ENCODE measurements around the gene CENPA. TPM values are rescaled to one million over a fixed set of nuclear protein-coding genes. Genes with fewer than 3 reads are reported as not detected.
"Not testable (repeated sequence)": the region's sequence is repeated elsewhere in the genome, so short reads cannot be mapped to it uniquely, and the experiment has no call there.

The CENPA gene
- polyA plus RNA-seq, 3 donors from 2014 or later: 0.62 to 0.68 TPM; not detected in 1

DNA sequence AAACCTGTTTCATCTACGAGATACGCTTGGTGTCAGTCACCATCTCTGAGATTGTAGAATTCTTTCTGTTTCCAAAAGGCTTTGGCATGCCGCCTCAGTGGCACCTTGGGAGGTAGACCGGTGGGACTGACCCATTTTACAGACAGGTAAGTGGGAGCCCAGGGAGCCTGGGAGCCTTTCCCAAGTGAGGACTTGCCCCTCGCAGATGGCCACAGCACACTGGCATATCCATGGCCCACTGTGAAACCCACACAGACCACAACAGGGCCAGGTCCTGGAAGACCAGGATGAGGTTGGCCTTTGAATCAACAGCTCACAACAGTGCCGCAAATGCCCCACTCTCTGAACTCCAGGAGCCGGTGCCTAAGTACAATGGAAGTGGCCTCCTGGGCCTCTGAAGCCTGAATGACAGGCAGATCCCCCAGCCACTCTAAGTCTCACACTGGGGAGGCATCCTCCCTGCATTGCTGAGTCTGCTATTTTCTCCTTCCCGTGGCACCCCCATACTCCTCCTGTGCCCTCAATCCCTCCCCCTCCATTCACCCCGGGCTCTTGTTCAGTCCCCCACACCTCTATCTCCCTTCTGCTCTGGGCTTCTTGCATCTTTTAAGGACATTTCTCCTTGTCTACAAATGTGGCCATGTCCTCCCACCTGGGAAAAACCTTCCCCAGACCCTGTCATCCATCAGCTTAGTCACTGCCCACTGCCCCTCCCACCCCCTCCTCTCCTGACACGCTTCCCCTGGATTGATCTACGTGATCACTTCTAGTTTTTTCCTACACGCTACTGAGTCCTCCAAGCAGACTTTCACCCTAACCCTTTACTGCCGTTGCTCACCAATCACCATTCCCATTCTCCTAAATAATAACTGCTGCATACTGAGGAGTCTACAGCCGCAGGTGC is 26.2 kb downstream of the CENPA start:
- H3K27me3 Mint-ChIP-seq (ENCODE audit: low read depth in 3 of 3): peaks cover 8 to 15% (median 12%) of the 10 kb centered on the region in 3 donors
- no peak overlapping the region for H3K4me3 Mint-ChIP-seq
- H3K36me3 Mint-ChIP-seq: peaks cover 0 to 3% (median 0%) of the 10 kb centered on the region in 3 donors
- no peak for DNase-seq
- no peaks in the 10 kb centered on the region for H3K4me1 Mint-ChIP-seq
- no peak overlapping the region for H3K27ac Mint-ChIP-seq
- peaks cover 0 to 1% (median 0%) of the 10 kb centered on the region in 6 donors for H3K9me3 Mint-ChIP-seq

DNA sequence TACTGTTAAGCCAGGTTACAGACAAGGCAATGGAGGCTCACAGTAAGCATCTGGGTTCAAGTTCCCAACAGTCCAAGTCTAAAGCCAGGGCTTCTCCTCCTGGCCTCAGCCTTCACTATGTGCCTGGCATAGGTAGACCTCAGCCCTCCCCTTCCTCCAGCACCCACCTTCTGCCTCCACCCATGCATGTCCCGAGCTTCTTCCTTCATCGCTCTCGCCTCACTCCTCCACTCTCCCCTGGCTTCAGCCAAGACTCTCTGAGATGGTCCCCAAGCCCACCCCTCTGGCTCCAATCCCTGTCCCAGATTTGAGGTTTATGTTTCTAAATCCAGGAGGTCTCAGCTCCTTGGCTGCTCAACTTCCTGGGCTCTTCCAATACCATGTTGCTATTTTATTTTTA is 26.9 kb downstream of the CENPA start:
- no peaks in the 10 kb centered on the region for H3K4me1 Mint-ChIP-seq
- peaks cover 0 to 3% (median 0%) of the 10 kb centered on the region in 3 donors for H3K36me3 Mint-ChIP-seq
- peaks cover 9 to 16% (median 12%) of the 10 kb centered on the region in 3 donors for H3K27me3 Mint-ChIP-seq (ENCODE audit: low read depth in 3 of 3)
- H3K9me3 Mint-ChIP-seq: peaks cover 0 to 1% (median 0%) of the 10 kb centered on the region in 6 donors
- DNase-seq: no peak
- H3K4me3 Mint-ChIP-seq: no peak overlapping the region
- no peak overlapping the region for H3K27ac Mint-ChIP-seq

DNA sequence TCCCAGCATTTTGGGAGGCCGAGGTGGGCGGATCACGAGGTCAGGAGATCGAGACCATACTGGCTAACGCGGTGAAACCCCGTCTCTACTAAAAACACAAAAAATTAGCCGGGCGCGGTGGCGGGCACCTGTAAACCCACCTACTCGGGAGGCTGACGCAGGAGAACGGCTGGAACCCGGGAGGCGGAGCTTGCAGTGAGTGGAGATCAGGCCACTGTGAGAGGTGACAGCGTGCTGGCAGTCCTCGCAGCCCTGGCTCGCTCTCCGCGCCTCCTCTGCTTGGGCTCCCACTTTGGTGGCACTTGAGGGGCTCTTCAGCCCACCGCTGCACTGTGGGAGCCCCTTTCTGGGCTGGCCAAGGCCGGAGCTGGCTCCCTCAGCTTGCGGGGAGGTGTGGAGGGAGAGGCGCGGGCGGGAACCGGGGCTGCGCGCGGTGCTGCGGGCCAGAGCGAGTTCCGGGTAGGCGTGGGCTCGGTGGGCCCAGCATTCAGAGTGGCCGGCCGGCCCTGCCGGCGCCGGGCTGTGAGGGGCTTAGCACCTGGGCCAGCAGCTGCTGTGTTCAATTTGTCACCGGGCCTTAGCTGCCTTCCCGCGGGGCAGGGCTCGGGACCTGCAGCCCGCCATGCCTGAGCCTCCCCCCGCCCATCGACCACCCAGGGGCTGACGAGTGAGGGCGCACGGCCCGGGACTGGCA is 28.4 kb downstream of the CENPA start:
- H3K27me3 Mint-ChIP-seq (ENCODE audit: low read depth in 3 of 3): peaks cover 11 to 18% (median 13%) of the 10 kb centered on the region in 3 donors
- not testable (repeated sequence) for H3K27ac Mint-ChIP-seq, DNase-seq, H3K9me3 Mint-ChIP-seq, H3K4me1 Mint-ChIP-seq, H3K36me3 Mint-ChIP-seq, H3K4me3 Mint-ChIP-seq

DNA sequence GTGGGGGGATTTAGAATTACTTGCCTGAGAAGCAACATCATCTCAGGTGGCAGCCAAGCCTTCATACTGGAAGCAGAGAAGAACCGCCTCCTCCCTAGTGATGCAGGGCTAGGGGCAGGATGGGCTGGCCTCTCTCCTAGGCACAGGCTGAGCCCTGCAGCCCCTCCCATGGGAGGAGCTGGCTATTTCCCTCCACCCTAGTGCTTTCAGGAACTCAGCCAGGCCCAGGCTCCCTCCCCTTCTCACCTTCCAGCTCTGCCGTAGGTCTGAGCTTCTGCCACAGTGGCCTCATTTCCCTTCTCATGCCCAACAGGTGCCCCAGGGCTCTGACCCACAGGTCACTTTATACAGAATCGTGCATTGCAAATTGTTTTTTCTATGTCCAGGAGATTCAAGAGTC is 31.0 kb downstream of the CENPA start:
- Mint-ChIP-seq H3K27ac (no peak overlapping the region), H3K9me3 (peaks cover 0 to 1% (median 0%) of the 10 kb centered on the region in 6 donors), H3K36me3 (no peaks in the 10 kb centered on the region), H3K4me3 (no peak overlapping the region), H3K27me3 (ENCODE audit: low read depth in 3 of 3) (peaks cover 8 to 21% (median 17%) of the 10 kb centered on the region in 3 donors), H3K4me1 (no peaks in the 10 kb centered on the region)
- DNase-seq: no peak

DNA sequence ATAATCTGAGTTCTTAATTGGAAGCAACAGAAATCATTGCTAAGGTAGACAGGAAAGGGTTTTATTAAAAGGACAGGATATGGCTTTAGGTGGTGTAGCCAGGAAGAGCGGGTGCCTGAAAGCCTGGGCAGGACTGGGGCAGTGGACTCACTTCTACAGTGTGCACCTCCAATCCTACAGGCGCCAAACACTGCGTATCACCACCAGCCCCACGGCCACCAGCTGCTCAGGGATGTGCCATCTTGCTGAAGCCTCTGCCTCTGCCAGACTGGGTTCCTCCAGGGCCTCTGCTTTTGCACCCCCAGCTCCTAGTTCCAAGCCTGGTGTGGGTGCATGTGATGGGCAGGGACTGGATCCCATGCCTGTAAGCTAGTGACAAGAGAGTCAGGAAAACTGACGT is 32.4 kb downstream of the CENPA start:
- H3K4me1 Mint-ChIP-seq: no peaks in the 10 kb centered on the region
- H3K27ac Mint-ChIP-seq: no peak overlapping the region
- H3K27me3 Mint-ChIP-seq (ENCODE audit: low read depth in 3 of 3): peaks cover 4 to 21% (median 14%) of the 10 kb centered on the region in 3 donors
- H3K4me3 Mint-ChIP-seq: no peak overlapping the region
- DNase-seq: no peak
- peaks cover 0 to 1% (median 0%) of the 10 kb centered on the region in 6 donors for H3K9me3 Mint-ChIP-seq
- no peaks in the 10 kb centered on the region for H3K36me3 Mint-ChIP-seq

DNA sequence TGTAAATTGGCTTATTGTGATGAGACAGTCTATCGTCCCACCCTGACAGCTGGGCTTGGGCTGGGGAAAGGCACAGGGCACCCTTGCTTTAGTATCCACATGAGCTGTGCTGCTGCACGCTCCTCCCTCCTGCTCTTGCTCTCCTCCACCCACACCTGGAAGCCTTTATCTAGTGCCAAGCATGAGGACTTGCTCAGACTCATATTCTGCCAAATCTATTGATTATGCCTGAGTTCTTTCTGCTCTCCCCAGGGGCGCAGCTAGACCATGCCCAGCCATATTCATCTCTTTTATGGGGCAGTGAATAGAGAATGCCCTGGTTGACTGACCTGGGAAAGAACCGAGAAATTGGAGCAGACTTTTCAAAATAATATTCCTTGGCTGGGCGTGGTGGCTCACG is 33.1 kb downstream of the CENPA start:
- Mint-ChIP-seq H3K27me3 (ENCODE audit: low read depth in 3 of 3) (peaks cover 8 to 21% (median 14%) of the 10 kb centered on the region in 3 donors), H3K27ac (no peak overlapping the region), H3K9me3 (peaks cover 0 to under 1% (median 0%) of the 10 kb centered on the region in 6 donors), H3K4me1 (no peaks in the 10 kb centered on the region), H3K36me3 (no peaks in the 10 kb centered on the region), H3K4me3 (no peak overlapping the region)
- no peak for DNase-seq

DNA sequence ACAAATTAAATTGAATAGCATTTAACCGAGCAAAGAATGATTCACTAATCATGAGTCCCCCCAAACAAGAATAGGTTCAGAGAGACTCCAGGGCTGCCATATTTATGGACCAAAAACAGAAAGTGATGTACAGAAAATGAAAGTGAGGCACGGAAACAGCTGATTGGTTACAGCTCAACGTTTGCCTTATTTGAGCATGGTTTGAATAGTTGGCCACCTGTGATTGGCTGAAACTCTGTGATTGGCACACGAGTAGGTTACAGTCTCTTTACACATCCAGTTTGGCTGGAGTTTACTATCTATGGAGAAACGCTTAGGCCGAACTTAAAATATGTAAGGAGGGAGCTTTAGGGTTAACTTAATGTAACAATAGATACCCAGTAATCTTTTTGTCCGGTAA is 35.1 kb downstream of the CENPA start:
- no peaks in the 10 kb centered on the region for H3K36me3 Mint-ChIP-seq
- H3K27ac Mint-ChIP-seq: no peak overlapping the region
- H3K4me1 Mint-ChIP-seq: no peaks in the 10 kb centered on the region
- H3K4me3 Mint-ChIP-seq: no peak overlapping the region
- DNase-seq: no peak
- H3K27me3 Mint-ChIP-seq (ENCODE audit: low read depth in 3 of 3): peaks cover 6 to 12% (median 12%) of the 10 kb centered on the region in 3 donors
- H3K9me3 Mint-ChIP-seq: no peaks in the 10 kb centered on the region

DNA sequence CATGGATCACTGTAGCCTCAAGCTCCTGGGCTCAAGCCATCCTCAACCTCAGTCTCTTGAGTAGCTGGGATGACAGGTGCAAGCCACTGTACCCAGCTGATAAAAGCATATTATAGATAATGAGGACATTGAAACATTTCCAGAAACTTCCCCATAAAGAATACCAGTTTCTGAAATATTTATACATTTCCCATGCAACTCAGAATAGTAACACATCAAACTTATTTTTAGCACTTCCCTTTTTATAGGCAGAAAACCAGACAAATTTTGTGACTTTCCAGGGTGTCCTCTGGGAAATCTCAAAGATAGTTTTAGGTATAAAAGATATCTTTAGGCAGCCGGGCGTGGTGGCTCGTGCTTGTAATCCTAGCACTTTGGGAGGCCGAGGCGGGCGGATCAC is 37.0 kb downstream of the CENPA start:
- Mint-ChIP-seq H3K27ac (no peak overlapping the region), H3K9me3 (no peaks in the 10 kb centered on the region), H3K4me1 (no peaks in the 10 kb centered on the region), H3K36me3 (no peaks in the 10 kb centered on the region), H3K27me3 (ENCODE audit: low read depth in 3 of 3) (peaks cover 4 to 10% (median 4%) of the 10 kb centered on the region in 3 donors), H3K4me3 (no peak overlapping the region)
- DNase-seq: no peak

DNA sequence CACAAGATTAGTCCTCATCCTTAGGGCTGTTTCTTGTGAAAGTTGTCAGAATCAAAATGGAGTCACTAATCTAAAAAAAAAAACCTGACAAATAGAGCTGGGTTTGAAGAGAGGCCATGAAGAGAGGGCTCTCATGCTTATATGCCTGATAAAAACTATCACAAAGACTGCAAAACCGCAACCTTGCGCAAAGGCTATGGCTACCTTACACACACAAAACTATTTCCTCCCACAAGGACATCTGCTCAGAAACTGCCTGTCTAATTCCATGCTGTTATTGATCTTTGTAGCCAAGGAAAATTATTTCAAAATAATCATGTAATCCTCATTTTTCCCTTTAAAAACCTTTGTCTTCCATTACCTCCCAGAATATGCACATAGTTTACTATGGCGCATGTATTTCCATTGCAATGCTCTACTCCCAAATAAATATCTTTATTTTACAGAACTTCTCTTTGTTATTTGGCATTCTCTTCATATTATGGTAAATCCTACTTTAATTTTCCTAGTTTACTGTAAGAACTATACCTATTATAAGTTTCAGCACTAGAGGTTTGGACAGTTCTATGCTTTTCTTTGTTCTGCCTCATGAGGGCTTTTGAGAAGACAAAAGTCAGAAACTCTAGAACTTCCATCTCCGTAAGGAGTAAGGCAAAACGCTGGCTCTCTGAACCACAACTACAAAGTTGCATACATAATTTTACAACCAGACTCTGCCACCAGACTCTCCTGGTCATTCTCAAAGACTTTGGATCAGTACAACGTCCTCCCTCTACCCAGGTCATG is 52.5 kb downstream of the CENPA start:
- H3K36me3 Mint-ChIP-seq: no peaks in the 10 kb centered on the region
- H3K4me1 Mint-ChIP-seq: no peaks in the 10 kb centered on the region
- peaks cover 0 to 2% (median 0%) of the 10 kb centered on the region in 6 donors for H3K9me3 Mint-ChIP-seq
- no peak overlapping the region for H3K27ac Mint-ChIP-seq
- peaks cover 0 to 16% (median 6%) of the 10 kb centered on the region in 3 donors for H3K27me3 Mint-ChIP-seq (ENCODE audit: low read depth in 3 of 3)
- no peak overlapping the region for H3K4me3 Mint-ChIP-seq
- no peak for DNase-seq

DNA sequence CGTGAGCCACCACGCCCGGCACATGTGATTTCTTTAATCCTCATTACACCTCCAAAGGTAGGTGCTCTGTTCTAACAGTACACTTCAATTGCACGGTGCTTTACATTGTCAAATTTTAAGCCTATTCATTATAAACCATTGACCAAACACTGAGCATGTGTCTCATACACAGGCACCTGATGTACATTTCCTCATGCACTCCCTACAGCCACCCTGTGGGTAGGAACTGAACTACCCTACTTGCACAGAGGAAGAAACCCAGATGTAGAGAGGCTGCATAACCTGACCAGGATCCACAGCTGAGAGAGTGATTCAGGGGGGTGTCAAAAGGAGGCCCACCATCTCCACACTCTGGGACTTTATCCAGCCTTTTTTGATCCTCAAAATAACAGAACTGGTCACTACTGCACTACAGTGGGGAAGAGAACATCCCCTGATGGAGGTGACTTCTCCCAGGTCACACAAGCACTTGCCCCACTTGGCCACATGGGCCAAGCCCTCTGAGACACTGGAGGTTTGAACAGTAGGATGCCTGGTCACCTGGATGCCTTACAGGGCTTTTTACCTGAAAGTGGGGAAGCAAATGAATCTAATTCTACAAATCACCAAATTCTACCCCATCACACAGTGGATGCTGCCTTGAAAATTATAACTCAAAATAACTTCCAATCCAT is 55.2 kb downstream of the CENPA start:
- Mint-ChIP-seq H3K4me3 (no peak overlapping the region), H3K9me3 (peaks cover 0 to 2% (median 0%) of the 10 kb centered on the region in 6 donors), H3K36me3 (no peaks in the 10 kb centered on the region), H3K27me3 (ENCODE audit: low read depth in 3 of 3) (peaks cover 3 to 18% (median 11%) of the 10 kb centered on the region in 3 donors), H3K27ac (no peak overlapping the region), H3K4me1 (peaks cover 0 to 2% of the 10 kb centered on the region in 2 donors)
- no peak for DNase-seq

DNA sequence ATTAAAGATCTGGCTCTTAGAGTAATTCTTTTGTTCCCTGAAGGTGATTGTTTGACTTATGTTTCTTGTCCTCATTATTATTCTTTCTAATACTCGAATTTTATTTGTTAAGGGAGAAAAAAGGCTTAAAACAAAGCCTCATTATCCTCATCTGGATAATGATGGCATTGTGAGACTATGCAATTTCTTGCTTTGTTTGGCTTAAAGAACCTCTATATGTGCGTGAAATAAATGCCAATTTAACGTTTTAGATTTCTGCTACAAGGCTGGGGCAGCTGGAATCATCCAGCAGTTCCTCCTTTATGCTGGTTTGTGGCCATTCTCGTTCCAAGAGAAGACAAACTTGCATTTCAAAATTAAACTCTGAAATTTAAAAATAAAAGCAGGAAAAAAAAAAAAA is 57.2 kb downstream of the CENPA start:
- Mint-ChIP-seq H3K27me3 (ENCODE audit: low read depth in 3 of 3) (peaks cover 12 to 22% (median 17%) of the 10 kb centered on the region in 3 donors), H3K9me3 (peaks cover 0 to 2% (median 0%) of the 10 kb centered on the region in 6 donors), H3K27ac (no peak overlapping the region), H3K4me1 (peaks cover 7 to 12% of the 10 kb centered on the region in 2 donors), H3K36me3 (no peaks in the 10 kb centered on the region), H3K4me3 (no peak overlapping the region)
- DNase-seq: no peak
